Hematopoietic multipotent progenitor cell treated with erythropoietin and hydrocortisone succinate and interleukin-3 and kit ligand, for 4 days (in vitro differentiated cells): Measurements from ENCODE around the gene CLDN15.

Source experiments
- DNase-seq: peaks from one replicate; pipeline ENCODE4 v3.0.0-alpha.2; 2015

The CLDN15 gene

GRCh38 chr7:101195884-101196283 lies 41.7 kb downstream of the CLDN15 start:
- no peak for DNase-seq

DNA sequence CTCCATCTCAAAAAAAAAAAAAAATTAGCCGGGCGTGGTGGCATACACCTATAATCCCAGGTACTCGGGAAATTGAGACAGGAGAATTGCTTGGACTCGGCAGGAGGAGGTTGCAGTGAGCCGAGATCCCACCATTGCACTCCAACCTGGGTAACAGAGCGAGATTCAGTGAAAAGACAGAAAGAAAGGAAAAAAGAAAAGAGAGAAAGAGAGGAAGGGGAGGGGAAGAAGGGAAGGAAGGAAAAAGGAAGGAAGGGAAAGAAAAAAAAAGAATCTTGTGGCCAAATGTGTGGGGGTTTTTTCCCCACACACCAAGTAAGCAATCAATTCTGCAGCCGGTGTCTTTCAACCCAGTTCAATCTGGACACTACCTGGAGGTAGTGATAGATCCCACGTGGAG lies 48.5 kb downstream of the CLDN15 start:
- DNase-seq, result no peak

DNA sequence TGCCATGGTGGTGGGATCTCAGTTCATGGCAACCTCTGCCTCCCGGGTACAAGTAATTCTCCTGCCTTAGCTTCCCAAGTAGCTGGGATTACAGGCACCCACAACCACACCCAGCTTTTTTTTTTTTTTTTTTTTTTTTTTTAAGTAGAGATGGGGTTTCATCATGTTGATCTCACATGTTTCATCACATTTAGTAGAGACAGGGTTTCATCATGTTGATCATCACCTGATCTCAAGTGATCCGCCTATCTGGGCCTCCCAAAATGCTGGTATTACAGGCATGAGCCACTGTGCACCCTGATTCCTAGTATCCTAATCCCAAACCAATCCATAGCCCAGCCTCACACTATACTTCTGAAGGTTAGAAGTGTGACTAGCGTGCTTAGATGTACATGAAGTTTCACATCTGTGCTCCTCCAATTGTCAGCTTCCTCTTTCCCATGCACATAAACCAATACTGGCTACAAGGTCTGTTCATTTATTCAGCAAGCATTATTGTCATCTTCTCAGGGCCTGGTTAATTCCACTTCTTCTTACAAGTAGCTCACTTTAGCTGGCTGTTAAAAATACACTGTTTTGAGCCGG lies 50.7 kb downstream of the CLDN15 start:
- DNase-seq, result no peak

GRCh38 chr7:101186194-101186593 lies 51.4 kb downstream of the CLDN15 start:
- no peak for DNase-seq

DNA sequence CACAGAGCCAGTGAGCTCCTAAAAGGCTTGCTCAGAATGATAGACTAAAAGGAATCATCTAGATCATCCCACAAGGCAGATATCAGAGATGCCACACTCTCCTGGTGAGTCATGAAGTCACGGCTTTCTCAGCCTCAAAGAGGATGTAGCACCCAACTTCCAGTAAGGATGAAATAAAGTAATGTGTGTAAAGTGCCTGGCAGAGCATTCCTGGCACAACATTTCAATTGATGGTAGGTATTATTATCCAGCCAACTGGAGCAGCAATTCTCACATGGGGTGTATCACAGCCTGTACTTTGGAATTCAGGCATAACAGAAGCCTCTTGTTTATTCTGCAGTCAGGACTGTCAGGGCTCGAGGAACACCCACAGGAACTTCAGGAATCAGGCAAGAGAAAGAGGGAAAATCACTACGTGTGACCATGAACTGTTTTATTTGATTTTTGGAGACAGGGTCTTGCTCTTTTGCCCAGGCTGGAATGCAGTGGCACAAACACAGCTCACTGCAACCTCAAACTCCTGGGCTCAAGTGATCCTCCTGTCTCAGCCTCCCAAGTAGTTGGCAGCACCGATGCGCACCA lies 52.3 kb downstream of the CLDN15 start:
- DNase-seq, result no peak
